Activated T-helper 17 cell treated with anti-CD3 and anti-CD28 coated beads, Interleukin-2, amount 50 U/mL, for 72 hours (primary cell): ENCODE data around the gene PPP4R2. TPM values are rescaled to one million over a fixed set of nuclear protein-coding genes. Genes with fewer than 3 reads are reported as not detected.
"Not testable (repeated sequence)": the region's sequence is repeated elsewhere in the genome, so short reads cannot be mapped to it uniquely, and the experiment has no call there.

Source experiments
- ATAC-seq: fragments of 150-1000 bp; cut with Tn5 transposase; replicated peaks from 2 replicates; pipeline ENCODE4 v1.10.0; 2021; ENCODE audit warnings: mild to moderate bottlenecking, moderate library complexity
- H3K27ac Mint-ChIP-seq: one replicate; pipeline ENCODE4 v1.8.0; 2022; ENCODE audit warnings: mixed read lengths
- H3K27me3 Mint-ChIP-seq: one replicate; pipeline ENCODE4 v1.8.0; 2022; ENCODE audit warnings: mixed read lengths
- H3K36me3 Mint-ChIP-seq: one replicate; pipeline ENCODE4 v1.8.0; 2022; ENCODE audit warnings: low read depth, mild to moderate bottlenecking, mixed read lengths
- H3K4me1 Mint-ChIP-seq: one replicate; pipeline ENCODE4 v1.8.0; 2022; ENCODE audit warnings: mixed read lengths
- H3K4me3 Mint-ChIP-seq: one replicate; pipeline ENCODE4 v1.8.0; 2022; ENCODE audit warnings: mild to moderate bottlenecking, mixed read lengths
- H3K9me3 Mint-ChIP-seq: one replicate; pipeline ENCODE4 v1.8.0; 2022; ENCODE audit warnings: mixed read lengths
- total RNA-seq, 2 donors: library from RNA; stranded (reverse); gene quantifications; one replicate each; pipeline ENCODE4 v1.2.3, GENCODE V29; 2022

The PPP4R2 gene
- total RNA-seq, 2 donors from 2014 or later: 87.8 to 95.0 TPM

DNA sequence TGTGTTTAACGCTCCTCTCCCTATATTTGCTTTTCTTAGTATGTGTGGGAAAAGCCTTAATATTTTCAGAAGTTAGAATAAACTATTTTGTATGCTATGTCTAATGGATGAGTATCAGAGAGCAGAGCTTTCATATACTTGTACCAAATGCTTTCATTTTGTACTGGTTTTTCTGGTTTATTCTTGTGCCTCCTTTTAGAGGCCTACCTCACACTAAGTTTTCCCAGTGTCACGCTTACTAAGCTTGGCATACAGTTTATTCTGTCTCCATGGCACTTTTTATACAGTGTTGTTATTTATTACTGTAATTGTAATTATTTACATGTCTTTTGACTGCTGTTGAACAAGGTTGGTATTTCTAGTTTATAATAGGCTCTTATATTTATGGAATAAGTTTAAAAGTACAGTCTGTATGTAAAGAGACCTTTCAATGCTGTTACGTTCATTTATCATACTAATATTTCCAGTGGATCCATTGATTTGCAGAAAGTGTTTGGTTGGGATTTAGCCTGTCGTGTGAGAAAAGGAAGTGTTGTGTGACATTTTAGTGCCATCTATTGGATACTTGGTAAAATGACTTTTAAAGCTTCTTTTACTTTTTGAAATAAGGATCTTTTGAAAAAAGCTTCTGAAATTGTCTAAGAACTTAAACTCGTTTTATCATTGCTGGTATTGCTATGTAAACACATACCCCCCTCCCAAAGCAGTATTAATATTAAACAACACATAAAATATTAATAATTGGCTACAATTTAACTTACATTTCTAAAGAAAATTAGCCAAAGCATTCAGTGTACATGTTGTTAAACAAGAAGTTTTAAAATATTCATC, 59.6 kb downstream of the PPP4R2 start:
- H3K4me1 Mint-ChIP-seq: peaks cover 10% of the 10 kb centered on the region
- H3K27ac Mint-ChIP-seq: no peak overlapping the region
- no peaks in the 10 kb centered on the region for H3K27me3 Mint-ChIP-seq
- peaks cover 60% of the 10 kb centered on the region for H3K36me3 Mint-ChIP-seq
- no peaks in the 10 kb centered on the region for H3K9me3 Mint-ChIP-seq
- no peak overlapping the region for H3K4me3 Mint-ChIP-seq
- ATAC-seq: no peak

GRCh38 chr3:73056845-73057150, 60.2 kb downstream of the PPP4R2 start:
- H3K27ac Mint-ChIP-seq: no peak overlapping the region
- H3K4me3 Mint-ChIP-seq: no peak overlapping the region
- no peaks in the 10 kb centered on the region for H3K9me3 Mint-ChIP-seq
- H3K27me3 Mint-ChIP-seq: no peaks in the 10 kb centered on the region
- ATAC-seq: no peak
- peaks cover 8% of the 10 kb centered on the region for H3K4me1 Mint-ChIP-seq
- H3K36me3 Mint-ChIP-seq: peaks cover 60% of the 10 kb centered on the region

GRCh38 chr3:73060302-73060723, 63.7 kb downstream of the PPP4R2 start:
- H3K4me3 Mint-ChIP-seq: no peak overlapping the region
- ATAC-seq: no peak
- peaks cover 5% of the 10 kb centered on the region for H3K4me1 Mint-ChIP-seq
- H3K9me3 Mint-ChIP-seq: no peaks in the 10 kb centered on the region
- H3K27ac Mint-ChIP-seq: peak overlapping the region; percentile 1
- H3K36me3 Mint-ChIP-seq: peaks cover 86% of the 10 kb centered on the region
- no peaks in the 10 kb centered on the region for H3K27me3 Mint-ChIP-seq

DNA sequence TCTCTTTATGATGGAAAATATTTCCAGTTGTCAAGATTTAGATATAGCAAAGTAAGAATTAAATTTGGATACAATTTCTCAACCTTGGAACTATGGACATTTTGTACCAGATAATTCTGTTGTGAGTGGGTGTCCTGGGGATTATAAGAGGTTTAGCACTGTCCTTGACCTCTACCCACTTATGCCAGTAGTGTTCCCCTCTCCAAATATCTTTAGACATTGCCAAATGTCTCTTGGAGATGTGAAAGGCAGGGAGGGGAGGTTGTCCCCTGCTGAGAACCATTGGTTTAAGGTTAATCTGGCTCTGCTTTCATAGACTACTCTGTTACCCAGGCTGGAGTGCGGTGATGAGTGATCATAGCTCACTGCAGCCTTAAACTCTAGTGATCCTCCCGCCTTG, 64.8 kb downstream of the PPP4R2 start, which contains the start of gene EBLN2:
Gene EBLN2, plus strand, starts transcription at position 244 of the 400 bp plus-strand sequence. CDS start 423 bp downstream, outside the sequence.
- no peak within 1 kb of the TSS for H3K27ac Mint-ChIP-seq
- no peak within 1 kb of the TSS for H3K4me3 Mint-ChIP-seq
- H3K27me3 Mint-ChIP-seq: no peaks in the 10 kb centered on the region
- peaks cover 5% of the 10 kb centered on the region for H3K4me1 Mint-ChIP-seq
- no peaks in the 10 kb centered on the region for H3K9me3 Mint-ChIP-seq
- no peak for ATAC-seq
- peaks cover 90% of the 10 kb centered on the region for H3K36me3 Mint-ChIP-seq

- H3K36me3 Mint-ChIP-seq: peaks cover 62% of the 10 kb centered on the region
- not testable (repeated sequence) for ATAC-seq, H3K27ac Mint-ChIP-seq, H3K9me3 Mint-ChIP-seq, H3K27me3 Mint-ChIP-seq, H3K4me3 Mint-ChIP-seq, H3K4me1 Mint-ChIP-seq
Measured at GRCh38 chr3:73066243-73066642, 69.6 kb downstream of the PPP4R2 start.

DNA sequence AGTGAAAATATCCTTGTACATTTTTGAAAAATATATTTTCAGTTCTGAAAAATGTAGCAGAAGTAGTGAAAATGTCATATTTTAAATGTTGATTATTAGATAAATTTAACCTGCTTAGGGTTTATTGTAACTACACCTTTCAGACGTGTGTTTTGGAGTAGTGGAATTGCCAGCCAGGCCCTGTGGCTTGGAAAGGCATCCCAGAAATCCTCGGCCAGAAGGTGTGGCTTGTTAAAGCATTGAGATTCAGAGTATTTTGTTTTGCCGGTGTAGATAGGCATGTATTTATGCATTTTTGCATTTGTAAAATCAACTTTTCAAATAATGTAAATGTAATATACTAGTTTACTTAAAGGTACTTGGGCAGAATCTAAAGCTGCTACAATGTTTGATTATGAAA, 71.8 kb downstream of the PPP4R2 start:
- Mint-ChIP-seq H3K4me1 (peaks cover 12% of the 10 kb centered on the region), H3K9me3 (no peaks in the 10 kb centered on the region), H3K27me3 (no peaks in the 10 kb centered on the region), H3K4me3 (no peak overlapping the region), H3K36me3 (peaks cover 40% of the 10 kb centered on the region), H3K27ac (no peak overlapping the region)
- ATAC-seq: no peak

- Mint-ChIP-seq H3K4me1 (peaks cover 12% of the 10 kb centered on the region), H3K9me3 (no peaks in the 10 kb centered on the region), H3K27ac (no peak overlapping the region), H3K27me3 (no peaks in the 10 kb centered on the region), H3K36me3 (peaks cover 33% of the 10 kb centered on the region), H3K4me3 (no peak overlapping the region)
- ATAC-seq: no peak
Measured at GRCh38 chr3:73069187-73069586, 72.6 kb downstream of the PPP4R2 start.

DNA sequence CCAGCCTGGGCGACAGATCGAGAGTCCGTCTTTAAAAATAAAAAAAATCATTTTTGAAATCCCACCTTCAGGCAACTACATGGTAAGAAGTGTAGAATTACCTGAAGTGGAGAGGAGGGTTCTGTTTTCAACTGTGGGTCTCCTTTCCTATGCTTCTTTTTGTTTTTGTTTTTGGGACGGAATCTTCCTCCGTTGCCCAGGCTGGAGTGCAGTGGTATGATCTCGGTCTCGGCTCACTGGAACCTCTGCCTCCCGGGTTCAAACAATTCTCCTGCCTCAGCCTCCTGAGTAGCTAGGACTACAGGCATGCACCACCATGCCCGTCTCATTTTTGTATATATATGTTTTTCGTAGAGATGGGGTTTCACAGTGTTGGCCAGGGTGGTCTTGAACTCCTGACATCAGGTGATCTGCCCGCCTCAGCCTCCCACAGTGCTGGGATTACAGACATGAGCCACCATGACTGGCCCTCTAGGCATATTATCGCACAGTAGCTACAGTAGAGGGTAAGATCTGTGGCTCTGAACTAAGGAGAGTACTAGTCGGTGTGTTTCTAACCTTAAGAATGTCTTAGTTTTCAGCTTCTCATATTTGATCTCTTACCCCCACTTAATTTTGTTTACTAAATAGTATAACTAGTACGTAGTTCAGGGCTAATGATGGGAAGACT, 73.3 kb downstream of the PPP4R2 start:
- no peak overlapping the region for H3K27ac Mint-ChIP-seq
- no peaks in the 10 kb centered on the region for H3K9me3 Mint-ChIP-seq
- ATAC-seq: peak; percentile 24
- peaks cover 12% of the 10 kb centered on the region for H3K4me1 Mint-ChIP-seq
- H3K36me3 Mint-ChIP-seq: peaks cover 26% of the 10 kb centered on the region
- H3K4me3 Mint-ChIP-seq: no peak overlapping the region
- no peaks in the 10 kb centered on the region for H3K27me3 Mint-ChIP-seq

- peak; percentile 42 for ATAC-seq
- Mint-ChIP-seq H3K36me3 (peaks cover 15% of the 10 kb centered on the region), H3K27me3 (no peaks in the 10 kb centered on the region), H3K4me1 (peaks cover 12% of the 10 kb centered on the region), H3K4me3 (no peak overlapping the region), H3K27ac (no peak overlapping the region), H3K9me3 (no peaks in the 10 kb centered on the region)
Measured at GRCh38 chr3:73070675-73071575, 74.3 kb downstream of the PPP4R2 start.

GRCh38 chr3:73071952-73072351, 75.3 kb downstream of the PPP4R2 start:
- peaks cover 12% of the 10 kb centered on the region for H3K4me1 Mint-ChIP-seq

GRCh38 chr3:73072634-73073033, 76.0 kb downstream of the PPP4R2 start:
- Mint-ChIP-seq H3K27me3 (no peaks in the 10 kb centered on the region), H3K4me1 (peaks cover 12% of the 10 kb centered on the region), H3K9me3 (no peaks in the 10 kb centered on the region), H3K27ac (no peak overlapping the region), H3K36me3 (no peaks in the 10 kb centered on the region), H3K4me3 (no peak overlapping the region)
- no peak for ATAC-seq

More at GRCh38 chr3:73071952-73072351, 75.3 kb downstream of the PPP4R2 start:
- Mint-ChIP-seq H3K27me3 (no peaks in the 10 kb centered on the region), H3K36me3 (peaks cover 5% of the 10 kb centered on the region), H3K4me3 (no peak overlapping the region), H3K9me3 (no peaks in the 10 kb centered on the region), H3K27ac (peak overlapping the region; percentile 21)
- ATAC-seq: no peak

DNA sequence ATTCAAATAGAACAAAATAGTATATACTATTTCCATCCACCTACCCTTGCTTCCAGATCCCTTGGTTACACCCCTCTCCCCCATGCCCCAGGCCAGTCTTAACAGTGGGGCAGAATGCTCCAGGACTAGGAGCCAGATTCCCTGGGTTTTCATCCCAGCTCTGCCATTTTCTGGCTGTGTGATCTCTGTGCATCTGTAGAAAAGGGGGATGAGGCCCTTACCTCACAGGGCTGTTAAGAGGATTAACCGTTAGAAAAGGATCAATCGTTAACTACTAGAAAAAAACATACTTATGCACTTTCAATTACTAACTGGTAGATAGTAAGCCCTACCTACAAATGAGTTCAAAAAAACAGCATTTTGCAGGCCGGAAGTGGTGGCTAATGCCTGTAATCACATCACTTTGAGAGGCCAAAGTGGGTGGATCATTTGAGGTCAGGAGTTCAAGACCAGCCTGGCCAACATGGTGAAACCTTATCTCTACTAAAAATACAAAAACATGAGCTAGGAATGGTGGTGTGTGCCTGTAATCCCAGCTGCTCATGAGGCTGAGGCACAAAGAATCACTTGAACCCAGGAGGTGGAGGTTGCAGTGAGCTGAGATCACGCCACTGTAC, 76.6 kb downstream of the PPP4R2 start:
- H3K9me3 Mint-ChIP-seq: no peaks in the 10 kb centered on the region
- no peak for ATAC-seq
- H3K36me3 Mint-ChIP-seq: no peaks in the 10 kb centered on the region
- no peaks in the 10 kb centered on the region for H3K27me3 Mint-ChIP-seq
- no peak overlapping the region for H3K4me3 Mint-ChIP-seq
- H3K27ac Mint-ChIP-seq: no peak overlapping the region
- peaks cover 12% of the 10 kb centered on the region for H3K4me1 Mint-ChIP-seq

- no peaks in the 10 kb centered on the region for H3K27me3 Mint-ChIP-seq
- no peaks in the 10 kb centered on the region for H3K9me3 Mint-ChIP-seq
- ATAC-seq: no peak
- H3K27ac Mint-ChIP-seq: no peak overlapping the region
- no peak overlapping the region for H3K4me3 Mint-ChIP-seq
- peaks cover 12% of the 10 kb centered on the region for H3K4me1 Mint-ChIP-seq
- H3K36me3 Mint-ChIP-seq: no peaks in the 10 kb centered on the region
Measured at GRCh38 chr3:73074781-73075180, 78.2 kb downstream of the PPP4R2 start.
